ENCODE measurements around the gene PPT1.

The PPT1 gene

GRCh38 chr1:40045766-40046165 lies 51.3 kb downstream of the PPT1 start:
- no peak for TF ChIP-seq CTCF (IDR thresholded peaks at IDR 0.05; ENCODE audit: low read depth, low read length, missing control alignments)
- DNase-seq (ENCODE audit: low read depth): no peak
- H3K4me3 ChIP-seq (ENCODE audit: low read depth, low read length): no peak overlapping the region

- DNase-seq (ENCODE audit: low read depth): no peak
- H3K4me3 ChIP-seq (ENCODE audit: low read depth, low read length): no peak overlapping the region
- TF ChIP-seq CTCF (IDR thresholded peaks at IDR 0.05; ENCODE audit: low read depth, low read length, missing control alignments): no peak
These were observed 51.9 kb downstream of the PPT1 start for GRCh38 chr1:40045182-40045581.

GRCh38 chr1:40044110-40044509 lies 52.9 kb downstream of the PPT1 start:
- DNase-seq (ENCODE audit: low read depth): no peak
- no peak overlapping the region for H3K4me3 ChIP-seq (ENCODE audit: low read depth, low read length)
- no peak for TF ChIP-seq CTCF (IDR thresholded peaks at IDR 0.05; ENCODE audit: low read depth, low read length, missing control alignments)

GRCh38 chr1:40042341-40042740 lies 54.7 kb downstream of the PPT1 start:
- no peak for DNase-seq (ENCODE audit: low read depth)
- peak overlapping the region; percentile 72 for H3K4me3 ChIP-seq (ENCODE audit: low read depth, low read length)
- no peak for TF ChIP-seq CTCF (IDR thresholded peaks at IDR 0.05; ENCODE audit: low read depth, low read length, missing control alignments)

GRCh38 chr1:40041466-40041838 lies 55.6 kb downstream of the PPT1 start:
- TF ChIP-seq CTCF (IDR thresholded peaks at IDR 0.05; ENCODE audit: low read depth, low read length, missing control alignments): no peak
- H3K4me3 ChIP-seq (ENCODE audit: low read depth, low read length): peak overlapping the region; percentile 72

GRCh38 chr1:40040511-40041465 lies 56.3 kb downstream of the PPT1 start, which contains the start of gene CAP1:
CAP1 (plus strand) TSS chr1:40040729; CDS start chr1:40059347, 18,618 bp downstream.
- no peak for TF ChIP-seq CTCF (IDR thresholded peaks at IDR 0.05; ENCODE audit: low read depth, low read length, missing control alignments)
- H3K4me3 ChIP-seq (ENCODE audit: low read depth, low read length): peak within 1 kb of the TSS; percentile 72
- DNase-seq (ENCODE audit: low read depth): peak; percentile 93

More at GRCh38 chr1:40041466-40041838, 55.6 kb downstream of the PPT1 start:
- DNase-seq (ENCODE audit: low read depth): no peak

Data from GM12864 (cell line).